ENCODE measurements around the gene WDR46. TPM values are rescaled to one million over a fixed set of nuclear protein-coding genes. Genes with fewer than 3 reads are reported as not detected.
A peak's percentile ranks its signal among the peaks of the same experiment; 100 is the strongest.

WDR46 gene
- total RNA-seq, 4 donors from 2014 or later = 46.5 to 88.4 (median 69.1) TPM

GRCh38 chr6:33316603-33317418 lies 27.8 kb upstream of the WDR46 start:
- Histone ChIP-seq H3K27ac (peak overlapping the region; percentile 83 to 95 (median 90)), H3K9me3 (no peaks in the 10 kb centered on the region), H3K4me1 (peaks cover 0 to 77% (median 47%) of the 10 kb centered on the region in 4 donors), H3K36me3 (peaks cover 0 to 37% (median 17%) of the 10 kb centered on the region in 3 donors), H3K4me3 (peak overlapping the region; percentile 36 to 63 (median 52)), H3K27me3 (no peaks in the 10 kb centered on the region)
- WGBS, 2 donors = 72 to 76% methylated on average over 19 of the region's 19 CpGs
- TF ChIP-seq EP300 (IDR thresholded peaks at IDR 0.05) = no peak
- TF ChIP-seq CTCF (IDR thresholded peaks at IDR 0.05) = no peak
- no peak for TF ChIP-seq POLR2A (IDR thresholded peaks at IDR 0.05)
- no peak for DNase-seq (ENCODE audit: low spot score in 2 of 2)

- Histone ChIP-seq H3K36me3 (peaks cover 0 to 38% (median 17%) of the 10 kb centered on the region in 3 donors), H3K27me3 (no peaks in the 10 kb centered on the region), H3K27ac (peak overlapping the region in 3 of 4 donors; percentile 4 to 95 (median 85)), H3K9me3 (no peaks in the 10 kb centered on the region), H3K4me1 (peaks cover 0 to 77% (median 44%) of the 10 kb centered on the region in 4 donors), H3K4me3 (no peak overlapping the region)
- 81 to 85% methylated on average over 11 to 12 of the region's 17 CpGs for WGBS, 2 donors
- TF ChIP-seq EP300 (IDR thresholded peaks at IDR 0.05) = no peak
- no peak for TF ChIP-seq POLR2A (IDR thresholded peaks at IDR 0.05)
- TF ChIP-seq CTCF (IDR thresholded peaks at IDR 0.05) = no peak
- DNase-seq (ENCODE audit: low spot score in 2 of 2) = no peak
Observed at GRCh38 chr6:33315793-33316602, 27.0 kb upstream of the WDR46 start.

- H3K4me3 ChIP-seq = peak overlapping the region; percentile 68 to 88 (median 78)
- peak in 1 of 2 donors; percentile 44 for DNase-seq (ENCODE audit: low spot score in 2 of 2)
- peaks cover 0 to 75% (median 41%) of the 10 kb centered on the region in 4 donors for H3K4me1 ChIP-seq
- no peaks in the 10 kb centered on the region for H3K27me3 ChIP-seq
- H3K36me3 ChIP-seq = peaks cover 0 to 37% (median 16%) of the 10 kb centered on the region in 3 donors
- H3K9me3 ChIP-seq = no peaks in the 10 kb centered on the region
- TF ChIP-seq POLR2A (IDR thresholded peaks at IDR 0.05) = no peak
- no peak for TF ChIP-seq CTCF (IDR thresholded peaks at IDR 0.05)
- no peak for TF ChIP-seq EP300 (IDR thresholded peaks at IDR 0.05)
- H3K27ac ChIP-seq = peak overlapping the region; percentile 85 to 98 (median 95)
- 38 to 53% methylated on average over 36 to 47 of the region's 47 CpGs for WGBS, 2 donors
Observed at GRCh38 chr6:33314943-33315792, 26.1 kb upstream of the WDR46 start.

- H3K27me3 ChIP-seq = no peaks in the 10 kb centered on the region
- 1 to 2% methylated on average over 10 of the region's 10 CpGs for WGBS, 2 donors
- no peak for TF ChIP-seq EP300 (IDR thresholded peaks at IDR 0.05)
- no peak for TF ChIP-seq POLR2A (IDR thresholded peaks at IDR 0.05)
- no peak for TF ChIP-seq CTCF (IDR thresholded peaks at IDR 0.05)
- peaks cover 0 to 35% (median 10%) of the 10 kb centered on the region in 3 donors for H3K36me3 ChIP-seq
- DNase-seq (ENCODE audit: low spot score in 2 of 2) = peak in 1 of 2 donors; percentile 80
- peak overlapping the region; percentile 85 to 98 (median 95) for H3K27ac ChIP-seq
- H3K9me3 ChIP-seq = no peaks in the 10 kb centered on the region
- H3K4me3 ChIP-seq = peak overlapping the region; percentile 68 to 88 (median 78)
- peaks cover 0 to 68% (median 39%) of the 10 kb centered on the region in 4 donors for H3K4me1 ChIP-seq
Observed at GRCh38 chr6:33314515-33314942, 25.5 kb upstream of the WDR46 start.
